SK-N-SH (cell line): ENCODE data around the gene ZBED4.

Experiments used
- CTCF ChIP-seq: fragments of 200-600 bp; sonication (generic); IDR thresholded peaks from 2 replicates; pipeline ENCODE4 v1.6.1; 2017; ENCODE audit warnings: antibody characterized with exemption, mild to moderate bottlenecking, moderate library complexity
- EP300 ChIP-seq, 2 experiments: IDR thresholded peaks; 2 replicates each; pipeline versions ENCODE4 v1.4.0 to v1.6.1; 2012; ENCODE audit warnings: borderline replicate concordance in 1 of 2, low read depth in 1 of 2, low read length in 1 of 2
- EZH2phosphoT487 ChIP-seq: fragments of 200-600 bp; sonication (generic); IDR thresholded peaks from 2 replicates; pipeline ENCODE4 v1.6.1; 2017; ENCODE audit warnings: low read depth, mixed run types, mild to moderate bottlenecking, antibody characterized with exemption, moderate library complexity, borderline replicate concordance
- YY1 ChIP-seq: IDR thresholded peaks from 2 replicates; pipeline ENCODE4 v1.4.0; 2012; ENCODE audit warnings: low read depth, mild to moderate bottlenecking

GRCh38 chr22:49852898-49853894 lies at the start of gene ZBED4:
- TF ChIP-seq CTCF (no peak), YY1 (no peak), EP300 (IDR thresholded peaks at IDR 0.05; ENCODE audit: borderline replicate concordance in 1 of 2, low read depth in 1 of 2, low read length in 1 of 2) (no peak; a peak in 1 of 4 replicates), EZH2phosphoT487 (no peak)
